ENCODE results near the gene SPRED2. TPM values are rescaled to one million over a fixed set of nuclear protein-coding genes. Genes with fewer than 3 reads are reported as not detected.

The SPRED2 gene
- total RNA-seq, 1 donor from 2014 or later = 43.9 TPM

DNA sequence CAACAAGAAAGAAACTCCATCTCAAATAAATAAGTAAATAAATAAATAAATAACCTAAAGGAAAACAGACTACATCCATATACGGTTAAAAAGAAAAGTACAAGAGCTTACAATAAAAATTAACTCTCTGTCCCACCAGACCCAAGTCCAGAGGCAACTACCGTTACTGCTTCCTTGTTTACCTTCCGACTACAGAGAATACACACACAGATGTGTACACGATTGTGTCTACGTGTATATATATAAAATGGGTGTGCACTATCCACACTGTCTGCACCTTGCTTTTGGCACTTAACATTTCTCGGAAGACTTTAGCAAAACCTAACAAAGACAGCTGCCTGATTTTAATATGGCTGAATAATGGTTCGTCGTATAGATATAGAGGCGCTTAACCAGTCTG is 134.9 kb downstream of the SPRED2 start:
- no peak overlapping the region for H3K27ac ChIP-seq
- DNase-seq (no peak), ATAC-seq (no peak)
- H3K27me3 ChIP-seq (ENCODE audit: low read depth) = no peaks in the 10 kb centered on the region
- H3K9me3 ChIP-seq = no peaks in the 10 kb centered on the region
- intact Hi-C loops (cut with DNase I) = no loop called here
- TF ChIP-seq, protein P1, sequence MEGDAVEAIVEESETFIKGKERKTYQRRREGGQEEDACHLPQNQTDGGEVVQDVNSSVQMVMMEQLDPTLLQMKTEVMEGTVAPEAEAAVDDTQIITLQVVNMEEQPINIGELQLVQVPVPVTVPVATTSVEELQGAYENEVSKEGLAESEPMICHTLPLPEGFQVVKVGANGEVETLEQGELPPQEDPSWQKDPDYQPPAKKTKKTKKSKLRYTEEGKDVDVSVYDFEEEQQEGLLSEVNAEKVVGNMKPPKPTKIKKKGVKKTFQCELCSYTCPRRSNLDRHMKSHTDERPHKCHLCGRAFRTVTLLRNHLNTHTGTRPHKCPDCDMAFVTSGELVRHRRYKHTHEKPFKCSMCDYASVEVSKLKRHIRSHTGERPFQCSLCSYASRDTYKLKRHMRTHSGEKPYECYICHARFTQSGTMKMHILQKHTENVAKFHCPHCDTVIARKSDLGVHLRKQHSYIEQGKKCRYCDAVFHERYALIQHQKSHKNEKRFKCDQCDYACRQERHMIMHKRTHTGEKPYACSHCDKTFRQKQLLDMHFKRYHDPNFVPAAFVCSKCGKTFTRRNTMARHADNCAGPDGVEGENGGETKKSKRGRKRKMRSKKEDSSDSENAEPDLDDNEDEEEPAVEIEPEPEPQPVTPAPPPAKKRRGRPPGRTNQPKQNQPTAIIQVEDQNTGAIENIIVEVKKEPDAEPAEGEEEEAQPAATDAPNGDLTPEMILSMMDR (IDR thresholded peaks at IDR 0.05) = no peak
- peaks cover 37% of the 10 kb centered on the region for H3K4me1 ChIP-seq
- no peak overlapping the region for H3K4me3 ChIP-seq
- H3K36me3 ChIP-seq = no peaks in the 10 kb centered on the region

DNA sequence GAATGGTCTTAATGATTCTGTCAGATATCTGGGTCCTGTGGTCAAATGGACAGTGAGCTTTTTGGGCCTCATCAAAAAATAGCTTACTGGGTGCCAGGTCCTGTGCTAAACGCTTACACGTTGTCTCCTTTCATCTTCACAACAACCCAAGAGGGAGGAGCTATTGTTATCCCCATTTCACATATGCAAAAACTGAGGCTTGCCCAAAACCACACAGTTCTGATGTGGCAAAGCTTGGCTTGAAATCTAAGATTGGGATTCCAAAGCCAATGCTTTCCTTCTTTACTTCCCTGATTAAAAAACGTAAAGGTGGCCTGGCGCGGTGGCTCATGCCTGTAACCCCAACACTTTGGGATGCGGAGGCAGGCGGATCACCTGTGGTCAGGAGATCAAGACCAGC is 135.4 kb downstream of the SPRED2 start:
- TF ChIP-seq, protein P1 (IDR thresholded peaks at IDR 0.05) = no peak
- ATAC-seq = no peak
- H3K9me3 ChIP-seq = no peaks in the 10 kb centered on the region
- H3K36me3 ChIP-seq = no peaks in the 10 kb centered on the region
- no peaks in the 10 kb centered on the region for H3K27me3 ChIP-seq (ENCODE audit: low read depth)
- H3K27ac ChIP-seq = no peak overlapping the region
- intact Hi-C loops (cut with DNase I) = no loop called here
- no peak for DNase-seq
- peaks cover 33% of the 10 kb centered on the region for H3K4me1 ChIP-seq
- H3K4me3 ChIP-seq = no peak overlapping the region

DNA sequence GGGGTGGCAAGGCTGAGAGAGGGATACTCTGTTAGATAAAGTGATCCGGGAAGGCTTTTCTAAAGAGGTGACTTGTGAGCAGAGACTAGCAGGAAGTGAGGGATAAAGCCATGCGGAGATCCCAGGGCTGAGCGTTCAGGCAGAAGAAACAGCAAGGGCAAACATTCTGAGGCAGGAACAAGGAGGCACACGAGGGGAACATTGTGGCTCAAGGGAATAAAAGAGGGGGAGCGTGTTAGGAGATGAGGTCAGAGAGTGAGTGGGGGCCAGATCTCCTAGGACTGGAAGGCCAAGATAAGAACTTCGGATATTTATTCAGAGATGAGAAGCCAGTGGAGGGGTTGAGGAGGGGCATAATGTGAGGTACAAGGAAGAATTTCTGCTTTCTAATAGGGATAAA is 137.7 kb downstream of the SPRED2 start:
- H3K9me3 ChIP-seq = no peaks in the 10 kb centered on the region
- intact Hi-C loops (cut with DNase I) = no loop called here

DNA sequence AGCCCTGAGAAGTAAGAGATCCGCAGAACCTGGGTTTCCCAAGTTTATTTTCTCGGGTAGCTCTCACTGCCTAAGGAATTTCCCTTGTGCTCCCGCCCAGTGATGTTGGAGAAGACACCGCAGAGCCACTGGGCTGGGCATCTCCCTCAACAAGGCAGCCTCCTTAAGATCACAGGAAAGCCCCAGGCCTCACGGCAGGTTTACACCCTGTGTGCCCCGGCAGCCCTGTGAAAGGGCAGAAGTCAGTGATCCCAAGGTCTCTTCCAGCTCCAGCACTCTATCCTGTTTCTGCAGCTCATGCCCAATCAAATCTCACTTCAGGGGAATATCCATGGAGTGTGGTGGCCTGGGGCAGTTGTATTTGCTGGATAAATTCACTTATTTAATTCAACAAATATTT is 138.3 kb downstream of the SPRED2 start:
- TF ChIP-seq, protein P1 (IDR thresholded peaks at IDR 0.05) = no peak
- DNase-seq (no peak), ATAC-seq (no peak)
- no peaks in the 10 kb centered on the region for H3K9me3 ChIP-seq
- no peak overlapping the region for H3K4me3 ChIP-seq
- H3K36me3 ChIP-seq = no peaks in the 10 kb centered on the region
- peaks cover 11% of the 10 kb centered on the region for H3K4me1 ChIP-seq
- intact Hi-C loops (cut with DNase I) = no loop called here
- no peak overlapping the region for H3K27ac ChIP-seq
- H3K27me3 ChIP-seq (ENCODE audit: low read depth) = no peaks in the 10 kb centered on the region

More for the DNA sequence above, 137.7 kb downstream of the SPRED2 start:
- DNase-seq (no peak), ATAC-seq (no peak)
- Histone ChIP-seq H3K27ac (no peak overlapping the region), H3K4me3 (no peak overlapping the region), H3K4me1 (peaks cover 16% of the 10 kb centered on the region), H3K36me3 (no peaks in the 10 kb centered on the region), H3K27me3 (ENCODE audit: low read depth) (no peaks in the 10 kb centered on the region)
- TF ChIP-seq, protein P1 (IDR thresholded peaks at IDR 0.05) = no peak

DNA sequence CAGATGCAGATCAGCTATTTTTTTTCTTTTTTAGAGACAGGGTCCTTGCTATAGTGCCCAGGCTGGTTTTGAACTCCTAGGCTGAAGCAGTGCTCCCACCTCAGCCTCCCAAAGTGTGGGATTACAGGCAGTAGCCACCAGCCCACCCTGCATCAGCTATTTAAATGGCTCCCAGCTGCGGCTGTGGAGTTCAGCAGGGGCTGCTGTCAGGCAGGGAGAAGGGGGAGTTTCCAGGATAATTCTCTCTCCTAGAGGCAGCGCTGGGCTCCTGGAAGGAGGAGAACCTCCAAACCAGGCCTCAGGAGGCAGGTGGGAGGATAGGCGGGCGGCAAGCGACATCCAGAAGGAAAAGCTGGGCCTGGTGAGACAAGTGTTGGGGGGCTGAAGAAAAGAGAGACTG is 139.0 kb downstream of the SPRED2 start:
- intact Hi-C loops (cut with DNase I) = no loop called here
- Histone ChIP-seq H3K27ac (no peak overlapping the region), H3K36me3 (no peaks in the 10 kb centered on the region), H3K9me3 (no peaks in the 10 kb centered on the region), H3K4me1 (peaks cover 10% of the 10 kb centered on the region), H3K27me3 (ENCODE audit: low read depth) (no peaks in the 10 kb centered on the region), H3K4me3 (no peak overlapping the region)
- DNase-seq (no peak), ATAC-seq (no peak)
- TF ChIP-seq, protein P1 (IDR thresholded peaks at IDR 0.05) = no peak
